Peyer's patch (tissue), 4 donors: ENCODE results near the gene FNDC3B.

Experiments
- CTCF ChIP-seq, 6 experiments: fragments of 450-650 bp in 4 of 6; fragments of 200-600 bp in 2 of 6; sonication (generic) in 1 of 6; IDR thresholded peaks; one replicate each; pipeline ENCODE4 v1.5.1; 2017 to 2019; ENCODE audit warnings: antibody characterized with exemption in 6 of 6, mild to moderate bottlenecking in 3 of 6, moderate library complexity in 1 of 6
- POLR2A ChIP-seq, 2 donors: fragments of 450-650 bp; IDR thresholded peaks; one replicate each; pipeline ENCODE4 v1.5.1; 2017; ENCODE audit warnings: antibody characterized with exemption in 2 of 2, mild to moderate bottlenecking in 2 of 2, moderate library complexity in 2 of 2

GRCh38 chr3:172047567-172048115 lies 8.3 kb downstream of the FNDC3B start:
- TF ChIP-seq CTCF (IDR thresholded peaks at IDR 0.05) (no peak), POLR2A (IDR thresholded peaks at IDR 0.05) (no peak)
